HG03025 (cell line): ENCODE results near the gene FAM3A.
A peak's percentile ranks its signal among the peaks of the same experiment; 100 is the strongest.
"Not testable (repeated sequence)": the region's sequence is repeated elsewhere in the genome, so short reads cannot be mapped to it uniquely, and the experiment has no call there.

Experiments
- ATAC-seq: cut with Tn5 transposase; IDR thresholded peaks from one replicate; pipeline ENCODE4 v1.9.1; 2021; ENCODE audit warnings: mild to moderate bottlenecking, moderate library complexity; ENCODE audit not compliant: unreplicated experiment, low FRiP score

The FAM3A gene

GRCh38 chrX:154515966-154516655 is at the start of gene FAM3A:
TSS of gene FAM3A (minus strand) at chrX:154516232. CDS start at chrX:154515772, 460 bp downstream.
- ATAC-seq: peak; percentile 78

- not testable (repeated sequence) for ATAC-seq
Measured at GRCh38 chrX:154562295-154562694, 46.3 kb upstream of the FAM3A start.

GRCh38 chrX:154560326-154560725 is 44.3 kb upstream of the FAM3A start:
- not testable (repeated sequence) for ATAC-seq

GRCh38 chrX:154558896-154559295 is 42.9 kb upstream of the FAM3A start:
- not testable (repeated sequence) for ATAC-seq

GRCh38 chrX:154558060-154558690 is 42.1 kb upstream of the FAM3A start:
- ATAC-seq: not testable (repeated sequence)

GRCh38 chrX:154552112-154552806 is 36.2 kb upstream of the FAM3A start:
- not testable (repeated sequence) for ATAC-seq

GRCh38 chrX:154549766-154550165 is 33.7 kb upstream of the FAM3A start:
- no peak for ATAC-seq

GRCh38 chrX:154548028-154548316 is 31.9 kb upstream of the FAM3A start:
- no peak for ATAC-seq

- ATAC-seq: peak; percentile 73
Measured at GRCh38 chrX:154547245-154548027, 31.4 kb upstream of the FAM3A start, which contains the start of gene IKBKG. TSS of gene IKBKG (plus strand) at chrX:154547620. CDS start at chrX:154552003, 4,383 bp downstream.

GRCh38 chrX:154546354-154547244 is 30.6 kb upstream of the FAM3A start, which contains the start of gene G6PD:
TSS of gene G6PD (minus strand) at chrX:154546846. CDS start at chrX:154546155, 691 bp downstream.
- ATAC-seq: peak; percentile 21

GRCh38 chrX:154545673-154546274 is 29.7 kb upstream of the FAM3A start:
- no peak for ATAC-seq

- no peak for ATAC-seq
Measured at GRCh38 chrX:154542723-154543424, 26.8 kb upstream of the FAM3A start.

GRCh38 chrX:154541896-154542722 is 26.1 kb upstream of the FAM3A start:
- ATAC-seq: no peak

- ATAC-seq: no peak
Measured at GRCh38 chrX:154541589-154541895, 25.5 kb upstream of the FAM3A start.

- ATAC-seq: no peak
Measured at GRCh38 chrX:154540897-154541535, 25.0 kb upstream of the FAM3A start.

GRCh38 chrX:154540365-154540764 is 24.3 kb upstream of the FAM3A start:
- not testable (repeated sequence) for ATAC-seq

GRCh38 chrX:154539077-154539476 is 23.0 kb upstream of the FAM3A start:
- no peak for ATAC-seq
